Ovary (tissue), 9 donors: ENCODE measurements around the gene ZNF556. TPM values are rescaled to one million over a fixed set of nuclear protein-coding genes. Genes with fewer than 3 reads are reported as not detected.

ENCODE experiments used
- DNase-seq, 5 donors: peaks; one replicate each; pipeline ENCODE4 v3.0.0-alpha.2; 2019 to 2020
- H3K27ac ChIP-seq, 2 donors: fragments of 200-600 bp; one replicate each; pipeline versions ENCODE4 v1.5.1 to v1.8.0; 2019 to 2022
- H3K27me3 ChIP-seq: fragments of 200-600 bp; one replicate; pipeline ENCODE4 v1.8.0; 2022
- H3K36me3 ChIP-seq: fragments of 200-600 bp; sonication (generic); one replicate; pipeline ENCODE4 v1.5.1; 2019
- H3K4me1 ChIP-seq: one replicate; pipeline ENCODE4 v1.8.1; 2013; ENCODE audit warnings: mild to moderate bottlenecking, moderate library complexity; ENCODE audit not compliant: insufficient read depth
- H3K4me3 ChIP-seq: fragments of 200-600 bp; sonication (generic); one replicate; pipeline ENCODE4 v1.5.1; 2017
- H3K9me3 ChIP-seq, 2 donors: fragments of 200-600 bp in 1 of 2; sonication (generic) in 1 of 2; one replicate each; pipeline versions ENCODE4 v1.5.1 to v1.8.1; 2013 to 2019; ENCODE audit warnings: mild to moderate bottlenecking in 1 of 2, moderate library complexity in 1 of 2
- CTCF ChIP-seq, 3 donors: fragments of 450-650 bp in 2 of 3; fragments of 200-600 bp in 1 of 3; IDR thresholded peaks; one replicate each; pipeline versions ENCODE4 v1.5.1 to v1.8.0; 2016 to 2022; ENCODE audit warnings: antibody characterized with exemption in 3 of 3, mild to moderate bottlenecking in 1 of 3
- EP300 ChIP-seq: sonication (generic); formaldehyde crosslinking; IDR thresholded peaks from one replicate; pipeline ENCODE4 v1.6.1; 2017; ENCODE audit warnings: antibody characterized with exemption
- POLR2A ChIP-seq: fragments of 450-650 bp; IDR thresholded peaks from one replicate; pipeline ENCODE4 v1.6.1; 2017; ENCODE audit warnings: antibody characterized with exemption, mild to moderate bottlenecking, moderate library complexity
- WGBS, 3 donors: extraction: QIAGEN DNeasy Blood & Tissue Kit in 1 of 3; methylation state at CpG; one replicate each; pipeline versions ENCODE4 v1.1.5 to v1.1.7; 2013 to 2017; 5-methylcytosine and 5-hydroxymethylcytosine counted together
- intact Hi-C, 4 donors: fragments of 100-400 bp; cut with DNase I; formaldehyde crosslinking; loops; one replicate each; pipeline versions ENCODE4 v1.11.0 to v1.15.1; 2022 to 2023
- polyA plus RNA-seq, 2 donors: library from polyadenylated mRNA; stranded (reverse); fragments of 200-250 nt in 1 of 2; fragments of 350-450 nt in 1 of 2; fragmentation: Illumina TruSeq in 1 of 2; extraction: RNeasy Lipid Tissue Mini Kit (QIAGEN cat#74804) in 1 of 2; gene quantifications; one replicate each; pipeline ENCODE4 v1.2.3, GENCODE V29; 2013 to 2014
- total RNA-seq, 7 donors: library from RNA; depleted of rRNA in 2 of 7; stranded (reverse); fragments of >200 nt in 2 of 7; fragmentation: NEBNext Ultra II Directional in 3 of 7; extraction: Animal tissue kit (Norgen Biotek cat#: 25700) in 3 of 7; gene quantifications; one replicate each; pipeline versions ENCODE4 v1.1.0 to v1.2.4, GENCODE V29; 2016 to 2023
- donor health status: DM: no; HTN: no; CAD: no; lungs with moderate emphysema.
- donor health status: DM: no; HTN: no; CAD: no.
- donor health status: Bipolar disorder and iron deficiency.
- donor health status: DM: yes; HTN: yes; CAD: no.
- donor health status: DM: no; HTN: no; CAD: no.
- donor health status: DM: yes; HTN: yes; CAD: no.

ZNF556 gene
- total and polyA plus RNA-seq, 9 donors: 2.8 to 9.0 (median 6.7) TPM

GRCh38 chr19:2856457-2857050 lies 10.6 kb upstream of the ZNF556 start:
- Histone ChIP-seq H3K9me3 (peaks cover 0 to 24% of the 10 kb centered on the region in 2 donors), H3K4me1 (no peaks in the 10 kb centered on the region), H3K4me3 (no peak overlapping the region), H3K36me3 (peaks cover 4% of the 10 kb centered on the region), H3K27me3 (no peaks in the 10 kb centered on the region), H3K27ac (no peak overlapping the region)
- DNase-seq: no peak
- intact Hi-C loops: no loop called here
- TF ChIP-seq EP300 (no peak), CTCF (IDR thresholded peaks at IDR 0.05) (no peak), POLR2A (no peak)
- WGBS, 3 donors: 97 to 98% (median 97%) methylated on average over 5 of the region's 5 CpGs

GRCh38 chr19:2858864-2859263 lies 8.3 kb upstream of the ZNF556 start:
- DNase-seq: no peak
- H3K4me1 ChIP-seq: no peaks in the 10 kb centered on the region
- H3K4me3 ChIP-seq: no peak overlapping the region
- WGBS, 3 donors: 76 to 78% (median 77%) methylated on average over 27 of the region's 27 CpGs
- peaks cover 0 to 4% of the 10 kb centered on the region in 2 donors for H3K9me3 ChIP-seq
- TF ChIP-seq POLR2A (no peak), CTCF (IDR thresholded peaks at IDR 0.05) (no peak), EP300 (no peak)
- intact Hi-C loops: no loop called here
- H3K27ac ChIP-seq: no peak overlapping the region
- H3K27me3 ChIP-seq: no peaks in the 10 kb centered on the region
- no peaks in the 10 kb centered on the region for H3K36me3 ChIP-seq

GRCh38 chr19:2863816-2864215 lies 3.3 kb upstream of the ZNF556 start:
- no peaks in the 10 kb centered on the region for H3K36me3 ChIP-seq
- H3K27me3 ChIP-seq: no peaks in the 10 kb centered on the region
- intact Hi-C loops: no loop called here
- no peak for DNase-seq
- 39 to 67% (median 47%) methylated on average over 10 of the region's 10 CpGs for WGBS, 3 donors
- H3K27ac ChIP-seq: no peak overlapping the region
- H3K9me3 ChIP-seq: no peaks in the 10 kb centered on the region
- peaks cover 14% of the 10 kb centered on the region for H3K4me1 ChIP-seq
- TF ChIP-seq EP300 (no peak), CTCF (IDR thresholded peaks at IDR 0.05) (no peak), POLR2A (no peak)
- no peak overlapping the region for H3K4me3 ChIP-seq

GRCh38 chr19:2865334-2866100 lies 1.6 kb upstream of the ZNF556 start:
- 15 to 45% (median 20%) methylated on average over 12 of the region's 12 CpGs for WGBS, 3 donors
- no peaks in the 10 kb centered on the region for H3K27me3 ChIP-seq
- H3K27ac ChIP-seq: peak overlapping the region in 1 of 2 donors; percentile 51
- H3K36me3 ChIP-seq: no peaks in the 10 kb centered on the region
- DNase-seq: no peak
- TF ChIP-seq EP300 (no peak), POLR2A (no peak), CTCF (IDR thresholded peaks at IDR 0.05) (no peak)
- peaks cover 14% of the 10 kb centered on the region for H3K4me1 ChIP-seq
- H3K4me3 ChIP-seq: no peak overlapping the region
- H3K9me3 ChIP-seq: no peaks in the 10 kb centered on the region
- intact Hi-C loops: loop anchor here in 1 of 4 donors (5.0 kb wide), 1 partner anchor 218 kb away; no protein-coding TSS in a partner anchor
